Activated T-cell treated with anti-CD3 and anti-CD28 coated beads for 24 hours (primary cell): Measurements from ENCODE around the gene ST6GALNAC6.
"Not testable (repeated sequence)": the region's sequence is repeated elsewhere in the genome, so short reads cannot be mapped to it uniquely, and the experiment has no call there.

Source experiments
- DNase-seq: peaks from one replicate; pipeline ENCODE4 v3.0.0-alpha.2; 2020; ENCODE audit warnings: low read depth

ST6GALNAC6 gene

DNA sequence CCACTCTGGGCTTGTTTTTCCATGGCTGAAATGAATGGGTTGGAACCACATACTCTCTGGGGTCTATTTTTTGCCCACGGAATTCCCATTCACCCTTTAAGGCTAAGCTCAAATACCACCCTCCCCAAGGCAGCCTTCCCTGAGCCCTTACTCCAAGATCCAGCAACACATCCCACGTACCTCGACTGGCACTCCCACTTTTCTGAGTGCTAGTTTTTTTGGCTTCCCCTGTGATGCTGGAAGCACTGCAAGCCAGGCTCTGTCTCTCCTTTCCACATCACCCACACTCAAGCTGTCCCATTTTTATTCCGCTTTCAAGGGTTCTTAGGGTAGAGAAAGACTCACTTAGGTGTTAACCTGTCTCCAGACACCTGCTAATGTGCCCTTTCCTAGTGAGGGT lies 6.0 kb downstream of the ST6GALNAC6 start:
- no peak for DNase-seq

GRCh38 chr9:127892831-127893230 lies 6.6 kb downstream of the ST6GALNAC6 start:
- no peak for DNase-seq

- no peak for DNase-seq
These were observed 9.3 kb downstream of the ST6GALNAC6 start for GRCh38 chr9:127890053-127890452.

DNA sequence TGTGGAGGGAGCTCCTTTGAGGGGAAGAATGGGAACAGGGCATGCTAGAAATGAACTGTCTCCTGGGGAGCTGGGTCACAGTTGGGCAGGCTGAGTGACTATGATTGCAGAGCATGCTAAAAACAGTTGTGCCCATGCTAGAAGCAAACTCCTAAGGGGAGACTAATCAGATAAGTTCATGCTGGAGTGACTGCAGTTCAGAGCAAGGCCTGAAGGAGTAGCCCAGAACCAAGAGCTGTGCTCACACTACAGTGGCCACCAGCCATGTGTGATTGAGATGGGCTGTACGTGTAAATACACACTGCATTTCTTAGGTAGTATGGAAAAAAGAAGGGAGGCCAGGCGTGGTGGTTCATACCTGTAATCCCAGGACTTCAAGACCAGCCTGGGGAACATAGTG lies 11.6 kb downstream of the ST6GALNAC6 start:
- DNase-seq = no peak

DNA sequence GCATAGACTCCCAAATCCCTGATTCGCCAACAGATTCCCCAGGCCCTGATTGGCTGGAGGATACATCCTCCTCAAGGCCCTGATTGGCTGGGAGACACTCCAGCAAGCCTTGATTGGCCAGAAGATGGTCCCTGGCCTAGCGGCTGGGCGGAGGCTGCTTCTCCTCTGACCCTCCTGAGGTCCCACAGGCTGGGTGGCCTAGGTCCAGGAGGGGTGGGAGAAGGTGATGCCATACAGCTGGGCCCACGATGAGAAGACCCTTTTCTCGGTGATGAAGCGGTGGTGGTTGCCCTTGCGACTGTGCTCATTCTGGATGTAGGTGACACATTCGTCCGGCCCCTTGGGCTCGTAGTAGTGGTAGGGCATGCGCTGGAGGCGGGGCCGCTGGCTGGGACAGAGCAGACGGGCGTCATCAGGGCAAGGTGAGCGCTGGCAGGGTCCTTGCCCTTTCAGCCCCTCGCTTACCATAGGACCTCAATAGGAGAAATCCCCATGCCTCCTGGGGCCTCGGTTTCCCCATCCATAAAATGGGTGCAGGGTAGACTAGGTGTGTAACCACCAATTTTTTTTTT lies 12.9 kb downstream of the ST6GALNAC6 start:
- no peak for DNase-seq

DNA sequence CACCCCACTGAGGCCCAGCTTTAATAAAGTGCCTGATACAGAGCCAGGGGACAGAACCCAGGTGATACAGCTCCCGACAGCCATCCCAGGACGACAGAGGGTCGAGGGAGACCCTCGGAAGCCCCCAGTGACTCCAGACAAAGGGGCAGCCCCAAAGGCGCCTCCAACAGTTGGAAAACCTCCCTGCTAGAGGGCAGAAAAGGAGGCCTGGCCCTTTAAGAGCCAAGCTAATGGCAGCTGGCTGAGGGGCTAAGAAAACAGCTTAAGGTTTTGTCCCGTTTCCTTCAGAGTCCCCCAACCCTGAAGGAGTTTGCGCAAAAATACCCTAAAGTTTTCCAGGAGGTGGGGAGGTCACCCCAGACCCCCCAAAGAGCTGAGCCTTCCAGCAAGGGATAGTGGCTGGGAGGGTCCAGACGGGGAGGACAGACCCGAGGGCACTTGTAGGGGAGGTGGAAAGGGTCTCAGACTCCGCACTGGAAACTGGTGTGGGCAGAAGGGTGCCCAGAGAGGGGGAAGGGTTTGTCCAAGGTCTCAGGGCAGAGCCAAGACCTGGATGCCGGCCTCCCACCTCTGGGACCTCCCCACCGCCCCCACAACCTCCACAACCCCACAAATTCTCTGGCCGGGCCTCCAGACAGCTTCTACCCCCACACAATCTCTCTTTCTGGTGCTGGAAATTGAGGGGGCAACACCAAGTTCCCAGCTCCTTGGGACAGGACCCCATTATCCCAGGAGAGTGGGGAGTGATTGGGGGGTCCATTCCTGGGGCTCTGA lies 13.7 kb downstream of the ST6GALNAC6 start:
- DNase-seq = no peak

DNA sequence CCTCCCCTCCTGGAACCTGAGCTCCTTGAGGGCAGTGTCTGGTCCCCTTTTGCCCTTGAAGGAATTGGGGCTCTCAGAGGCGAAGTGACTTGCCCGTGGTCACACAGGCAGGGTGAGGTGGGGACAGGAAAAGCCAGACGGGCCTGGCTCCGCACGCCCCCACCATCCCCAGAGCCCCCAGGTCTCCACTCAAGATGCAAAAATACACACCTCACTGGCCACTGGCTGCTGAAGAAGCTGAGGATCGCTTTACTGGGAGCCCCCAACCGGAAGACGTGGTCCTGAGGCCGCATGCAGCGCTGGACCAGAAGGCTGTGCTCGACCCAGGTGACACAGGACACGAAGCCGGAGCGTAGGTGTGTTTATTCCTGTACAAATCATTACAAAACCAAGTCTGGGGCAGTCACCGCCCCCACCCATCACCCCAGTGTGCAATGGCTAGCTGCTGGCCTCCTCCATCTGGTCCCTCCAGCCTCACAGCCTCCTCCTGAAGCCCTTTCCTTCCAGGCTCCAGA lies 14.4 kb downstream of the ST6GALNAC6 start:
- DNase-seq = no peak

- no peak for DNase-seq
These were observed 14.9 kb downstream of the ST6GALNAC6 start for GRCh38 chr9:127884427-127884911.

DNA sequence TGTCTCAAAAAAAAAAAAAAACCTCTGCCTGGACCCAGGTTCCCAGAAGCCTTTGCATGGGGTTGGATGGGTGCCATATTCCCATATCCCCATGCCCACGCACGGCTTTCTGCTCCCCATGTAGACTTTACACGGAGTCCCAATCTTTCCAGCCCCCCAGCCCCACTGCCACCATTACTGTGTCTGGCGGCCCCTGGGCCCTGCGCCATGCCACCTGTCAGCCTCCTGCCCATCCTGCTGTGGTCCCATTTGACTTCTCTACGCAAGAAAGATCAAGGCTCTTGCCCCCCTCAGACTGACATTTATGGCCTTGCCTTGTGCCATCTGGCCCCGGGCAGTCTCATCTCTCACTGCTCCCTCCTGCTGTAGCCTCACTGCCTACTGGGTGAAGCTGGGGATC lies 15.4 kb downstream of the ST6GALNAC6 start:
- DNase-seq = no peak

DNA sequence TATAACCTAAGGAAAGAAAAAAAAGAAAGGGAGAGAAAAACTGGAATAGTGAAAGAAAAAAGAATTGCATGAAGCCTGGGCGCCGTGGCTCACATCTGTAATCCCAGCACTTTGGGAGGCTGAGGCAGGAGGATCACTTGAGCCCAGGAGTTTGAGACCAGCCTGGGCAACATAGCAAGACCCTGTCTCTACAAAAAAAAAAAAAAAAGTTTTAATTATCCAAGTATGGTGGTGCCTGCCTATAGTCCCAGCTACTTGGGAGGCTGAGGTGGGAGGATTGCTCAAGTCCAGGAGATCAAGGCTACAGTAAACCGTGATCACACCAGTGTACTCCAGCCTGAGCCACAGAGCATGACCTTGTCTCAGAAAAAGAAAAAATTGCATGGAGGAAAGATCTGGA lies 17.7 kb downstream of the ST6GALNAC6 start:
- not testable (repeated sequence) for DNase-seq

DNA sequence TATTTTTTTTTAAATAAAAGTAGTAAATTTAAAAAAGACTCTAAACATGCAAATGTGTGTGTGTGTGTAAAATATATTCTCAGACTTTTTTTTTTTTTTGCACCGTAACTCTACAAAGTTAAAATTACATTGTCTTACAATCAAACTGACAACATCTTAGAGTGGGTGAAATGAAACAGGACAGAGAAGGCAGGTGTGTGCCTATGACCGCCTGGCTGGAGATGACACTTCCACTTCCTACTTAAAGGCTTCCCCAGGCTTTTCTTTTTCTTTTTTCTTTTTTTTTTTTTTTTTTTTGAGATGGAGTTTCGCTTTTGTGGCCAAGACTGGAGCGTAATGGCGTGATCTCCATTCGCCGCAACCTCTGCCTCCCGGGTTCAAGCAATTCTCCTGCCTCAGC lies 19.3 kb downstream of the ST6GALNAC6 start:
- no peak for DNase-seq

- DNase-seq = no peak
These were observed 20.6 kb downstream of the ST6GALNAC6 start for GRCh38 chr9:127878652-127879390.

GRCh38 chr9:127878001-127878651 lies 21.3 kb downstream of the ST6GALNAC6 start:
- no peak for DNase-seq

DNA sequence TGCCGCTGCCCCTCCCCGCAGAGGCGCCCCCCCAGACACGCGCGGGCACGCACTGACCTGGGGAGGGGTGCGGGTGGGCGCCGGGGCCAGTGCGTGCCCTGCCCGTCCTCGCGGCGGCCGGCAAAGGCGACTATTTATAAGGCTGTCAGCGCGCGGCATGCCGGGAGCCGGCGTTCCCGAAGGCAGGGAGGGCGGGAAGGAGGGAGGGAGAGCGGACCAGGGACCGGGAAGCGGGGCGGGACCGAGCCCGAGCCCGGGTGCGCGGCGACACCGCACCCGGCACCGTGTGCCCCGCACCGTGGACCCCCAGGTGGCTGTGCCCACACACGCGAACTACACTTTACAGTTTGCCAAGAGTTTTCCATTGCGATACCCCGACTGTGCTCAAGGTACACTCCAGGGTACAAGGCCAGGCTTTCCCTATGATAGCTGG lies 21.8 kb downstream of the ST6GALNAC6 start, which contains the start of gene AK1:
Gene AK1, minus strand, starts transcription at position 110 of the 433 bp plus-strand sequence. CDS start 3,058 bp downstream, outside the sequence.
- DNase-seq = no peak

- DNase-seq = no peak
These were observed 22.4 kb downstream of the ST6GALNAC6 start for GRCh38 chr9:127876764-127877562.

- no peak for DNase-seq
These were observed 23.2 kb downstream of the ST6GALNAC6 start for GRCh38 chr9:127876026-127876763.

- no peak for DNase-seq
These were observed 24.0 kb downstream of the ST6GALNAC6 start for GRCh38 chr9:127875306-127875966.

- DNase-seq = no peak
These were observed 24.8 kb downstream of the ST6GALNAC6 start for GRCh38 chr9:127874301-127875221.

GRCh38 chr9:127873886-127874285 lies 25.5 kb downstream of the ST6GALNAC6 start:
- DNase-seq = no peak
